Right lobe of liver (tissue), 6 donors: ENCODE measurements around the gene FAAP20. TPM values are rescaled to one million over a fixed set of nuclear protein-coding genes. Genes with fewer than 3 reads are reported as not detected.

Experiments used
- ATAC-seq, 4 donors: fragments of 200-7000 bp; cut with Tn5 transposase; one replicate each; pipeline ENCODE4 v1.9.1; 2020; ENCODE audit warnings: mild to moderate bottlenecking in 4 of 4, moderate library complexity in 4 of 4
- DNase-seq, 3 donors: peaks; one replicate each; pipeline ENCODE4 v3.0.0-alpha.2; 2020
- H3K27ac ChIP-seq, 3 donors: fragments of 200-600 bp; one replicate each; pipeline ENCODE4 v1.8.0; 2022
- H3K27me3 ChIP-seq, 2 donors: fragments of 200-600 bp; one replicate each; pipeline ENCODE4 v1.8.0; 2022
- H3K36me3 ChIP-seq, 4 donors: fragments of 200-600 bp; sonication (generic) in 1 of 4; one replicate each; pipeline versions ENCODE4 v1.5.1 to v1.8.0; 2017 to 2022; ENCODE audit warnings: control low read depth in 1 of 4
- H3K4me1 ChIP-seq, 4 donors: fragments of 200-600 bp; sonication (generic) in 1 of 4; one replicate each; pipeline versions ENCODE4 v1.5.1 to v1.8.0; 2017 to 2022; ENCODE audit warnings: control low read depth in 1 of 4
- H3K4me3 ChIP-seq, 3 donors: fragments of 200-600 bp; one replicate each; pipeline ENCODE4 v1.8.0; 2022
- H3K9me3 ChIP-seq, 4 donors: fragments of 200-600 bp; sonication (generic) in 1 of 4; one replicate each; pipeline versions ENCODE4 v1.5.1 to v1.8.0; 2017 to 2022; ENCODE audit warnings: control low read depth in 1 of 4
- CTCF ChIP-seq, 4 donors: fragments of 200-600 bp in 3 of 4; fragments of 450-650 bp in 1 of 4; IDR thresholded peaks; one replicate each; pipeline versions ENCODE4 v1.5.1 to v1.8.0; 2016 to 2022; ENCODE audit warnings: antibody characterized with exemption in 4 of 4, mild to moderate bottlenecking in 2 of 4
- POLR2A ChIP-seq: fragments of 450-650 bp; IDR thresholded peaks from one replicate; pipeline ENCODE4 v1.6.1; 2017; ENCODE audit warnings: antibody characterized with exemption, mild to moderate bottlenecking
- WGBS: methylation state at CpG from one replicate; pipeline ENCODE4 v1.1.6; 2018; ENCODE audit warnings: low coverage, low lambda C conversion rate; ENCODE audit not compliant: insufficient coverage; ENCODE audit errors: missing lambda C conversion rate; 5-methylcytosine and 5-hydroxymethylcytosine counted together
- intact Hi-C, 2 donors: fragments of 100-400 bp; cut with DNase I; formaldehyde crosslinking; loops; one replicate each; pipeline versions ENCODE4 v1.11.2 to v1.14.1; 2022
- total RNA-seq, 6 experiments: library from RNA; depleted of rRNA in 2 of 6; stranded (reverse); fragments of >200 nt in 2 of 6; fragmentation: NEBNext Ultra II Directional in 3 of 6; extraction: Animal tissue kit (Norgen Biotek cat#: 25700) in 3 of 6; gene quantifications; one replicate each; pipeline versions ENCODE4 v1.1.0 to v1.2.4, GENCODE V29; 2016 to 2023
- donor health status: DM: no; HTN: yes; CAD: no.
- donor health status: DM: no; HTN: no; CAD: no.
- donor health status: DM: no; HTN: no; CAD: no.
- donor health status: DM: no; HTN: yes; CAD: no.
- donor health status: DM: no; HTN: yes; CAD: no.

The FAAP20 gene
- total RNA-seq, 6 experiments from 2014 or later, result 18.9 to 26.0 (median 24.4) TPM

GRCh38 chr1:2179283-2180013 is 15.1 kb downstream of the FAAP20 start:
- Histone ChIP-seq H3K4me1 (no peaks in the 10 kb centered on the region), H3K27ac (no peak overlapping the region), H3K4me3 (no peak overlapping the region), H3K9me3 (no peaks in the 10 kb centered on the region), H3K27me3 (no peaks in the 10 kb centered on the region), H3K36me3 (no peaks in the 10 kb centered on the region)
- DNase-seq, result no peak
- 85% methylated on average over 6 of the region's 28 CpGs for WGBS
- intact Hi-C loops, result no loop called here
- no peak for ATAC-seq
- TF ChIP-seq POLR2A, result no peak
- no peak for TF ChIP-seq CTCF (IDR thresholded peaks at IDR 0.05)

- H3K4me3 ChIP-seq, result no peak overlapping the region
- WGBS, result 80% methylated on average over 1 of the region's 16 CpGs
- DNase-seq (no peak), ATAC-seq (no peak)
- intact Hi-C loops, result no loop called here
- TF ChIP-seq CTCF (IDR thresholded peaks at IDR 0.05), result no peak
- no peak for TF ChIP-seq POLR2A
- H3K9me3 ChIP-seq, result no peaks in the 10 kb centered on the region
- no peaks in the 10 kb centered on the region for H3K27me3 ChIP-seq
- no peaks in the 10 kb centered on the region for H3K36me3 ChIP-seq
- no peaks in the 10 kb centered on the region for H3K4me1 ChIP-seq
- no peak overlapping the region for H3K27ac ChIP-seq
Observed at GRCh38 chr1:2178875-2179274, 15.7 kb downstream of the FAAP20 start.

- TF ChIP-seq CTCF (IDR thresholded peaks at IDR 0.05) (no peak), POLR2A (no peak)
- DNase-seq, result no peak
Observed at GRCh38 chr1:2177946-2178538, 16.5 kb downstream of the FAAP20 start.

GRCh38 chr1:2177541-2177940 is 17.0 kb downstream of the FAAP20 start:
- Histone ChIP-seq H3K9me3 (no peaks in the 10 kb centered on the region), H3K4me1 (no peaks in the 10 kb centered on the region), H3K27ac (no peak overlapping the region), H3K4me3 (no peak overlapping the region), H3K36me3 (no peaks in the 10 kb centered on the region), H3K27me3 (no peaks in the 10 kb centered on the region)
- DNase-seq (no peak), ATAC-seq (no peak)
- intact Hi-C loops, result no loop called here
- WGBS, result 60% methylated on average over 1 of the region's 21 CpGs
- TF ChIP-seq CTCF (IDR thresholded peaks at IDR 0.05), result no peak
- TF ChIP-seq POLR2A, result no peak

More at GRCh38 chr1:2177946-2178538, 16.5 kb downstream of the FAAP20 start:
- WGBS, result 75% methylated on average over 2 of the region's 18 CpGs
- Histone ChIP-seq H3K4me1 (no peaks in the 10 kb centered on the region), H3K27me3 (no peaks in the 10 kb centered on the region), H3K27ac (no peak overlapping the region), H3K4me3 (no peak overlapping the region), H3K9me3 (no peaks in the 10 kb centered on the region), H3K36me3 (no peaks in the 10 kb centered on the region)
- intact Hi-C loops, result no loop called here
- ATAC-seq, result no peak
